HG03196 (cell line): ENCODE measurements around the gene TSPAN5.
"Not testable (repeated sequence)": the region's sequence is repeated elsewhere in the genome, so short reads cannot be mapped to it uniquely, and the experiment has no call there.

Experiments
- ATAC-seq: cut with Tn5 transposase; IDR thresholded peaks from one replicate; pipeline ENCODE4 v1.9.1; 2021; ENCODE audit not compliant: unreplicated experiment

Gene TSPAN5

DNA sequence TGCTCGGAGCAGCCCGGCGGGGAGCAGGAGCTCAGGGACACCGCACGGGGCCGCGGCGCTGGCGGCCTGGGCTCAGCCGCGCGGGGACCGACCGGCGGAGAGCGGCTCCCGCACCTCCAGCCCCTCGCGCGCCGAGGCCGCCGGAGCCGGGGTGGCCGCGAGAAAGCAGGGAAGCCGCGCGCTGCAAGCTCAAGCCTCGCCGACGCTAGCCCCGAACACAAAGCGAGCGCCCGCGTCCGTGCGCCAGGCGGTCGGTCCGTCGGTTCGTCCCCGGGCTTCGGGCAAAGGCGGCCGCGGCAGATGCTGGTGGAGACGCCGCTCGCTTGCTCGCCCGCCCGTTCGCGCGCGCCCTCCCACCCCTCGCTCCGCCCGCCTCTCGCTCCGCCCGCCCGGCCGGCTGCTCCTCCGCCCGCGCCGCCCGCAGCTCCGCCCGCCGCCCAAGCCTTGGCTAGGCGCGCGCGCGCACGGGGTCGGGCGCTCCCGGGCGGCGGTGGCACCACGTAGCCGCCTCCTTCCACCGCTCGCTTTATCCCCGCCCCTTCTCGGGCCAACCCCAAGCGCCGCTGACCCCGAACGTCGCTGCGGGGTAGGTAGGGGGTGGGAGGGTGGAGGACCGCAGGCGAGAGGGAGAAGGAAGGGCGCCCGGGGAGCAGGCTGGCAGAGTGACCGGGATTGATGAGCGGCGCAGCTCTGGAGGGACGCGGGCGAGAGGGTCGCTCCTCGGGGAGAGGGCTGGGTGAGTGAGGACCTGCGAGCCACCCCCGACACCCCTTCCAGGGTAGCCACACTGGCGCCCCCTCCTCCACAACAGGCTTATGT lies at the start of gene TSPAN5:
TSPAN5 (minus strand) TSS at position 325 of the 819 bp plus-strand sequence.
- ATAC-seq: peak; percentile 69

DNA sequence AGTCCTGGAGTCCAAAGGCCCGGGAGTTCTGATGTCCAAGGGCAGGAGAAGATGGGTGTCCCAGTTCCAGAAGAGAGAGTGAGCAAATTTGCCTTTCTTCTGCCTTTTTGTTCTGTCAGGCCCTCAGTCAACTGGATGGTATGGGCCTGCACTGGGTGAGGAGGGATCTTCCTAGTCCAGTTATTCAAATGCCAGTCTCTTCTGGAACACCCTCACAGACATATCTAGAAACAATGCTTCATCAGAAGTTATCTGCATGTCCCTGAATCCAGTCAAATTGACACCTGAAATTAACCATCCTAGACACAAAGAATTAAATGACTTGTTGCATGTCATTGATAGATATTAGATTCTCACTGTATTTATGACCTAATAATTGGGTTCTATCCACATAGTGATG lies 48.5 kb upstream of the TSPAN5 start:
- ATAC-seq: no peak

DNA sequence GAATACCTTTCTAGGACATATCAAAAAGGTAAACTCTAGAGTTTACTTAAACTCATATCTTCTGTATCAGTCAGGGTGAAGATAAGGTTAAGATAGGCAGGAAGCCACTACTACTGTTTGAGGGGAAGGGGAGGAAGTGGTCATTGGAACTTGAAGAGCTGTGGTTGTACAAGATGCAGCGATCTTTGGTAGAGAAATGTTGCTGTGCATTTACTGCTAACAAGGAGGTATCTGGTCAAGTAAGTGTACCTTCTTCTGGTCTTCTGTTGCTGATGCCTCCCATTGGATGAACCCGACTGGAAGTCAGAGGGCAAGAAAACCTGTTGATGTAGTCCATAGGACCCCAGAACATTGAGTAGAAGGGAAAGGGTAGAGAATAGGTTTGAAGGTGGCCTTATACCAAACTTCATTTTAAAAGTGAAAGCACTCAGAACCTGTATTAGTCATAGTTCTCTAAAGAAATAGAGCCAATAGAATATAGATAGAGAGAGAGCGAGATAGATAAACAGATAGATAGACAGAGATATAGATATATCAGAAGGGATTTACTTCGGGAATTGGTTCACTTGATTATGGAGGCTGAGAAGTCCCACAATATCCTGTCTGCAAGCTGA lies 47.9 kb upstream of the TSPAN5 start:
- ATAC-seq: no peak

DNA sequence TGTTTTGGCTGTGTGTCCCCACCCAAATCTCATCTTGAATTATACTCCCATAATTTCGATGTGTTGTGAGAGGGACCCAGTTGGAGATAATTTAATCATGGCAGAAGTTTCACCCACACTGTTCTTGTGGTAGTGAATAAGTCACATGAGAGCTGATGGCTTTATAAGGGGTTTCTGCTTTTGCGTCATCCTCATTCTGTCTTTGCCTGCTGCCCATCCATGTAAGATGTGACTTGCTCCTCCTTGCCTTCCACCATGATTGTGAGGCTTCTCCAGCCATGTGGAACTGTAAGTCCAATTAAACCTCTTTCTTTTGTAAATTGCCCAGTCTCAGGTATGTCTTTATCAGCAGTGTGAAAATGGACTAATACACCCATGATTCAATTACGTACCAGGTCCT lies 47.2 kb upstream of the TSPAN5 start:
- ATAC-seq: not testable (repeated sequence)

DNA sequence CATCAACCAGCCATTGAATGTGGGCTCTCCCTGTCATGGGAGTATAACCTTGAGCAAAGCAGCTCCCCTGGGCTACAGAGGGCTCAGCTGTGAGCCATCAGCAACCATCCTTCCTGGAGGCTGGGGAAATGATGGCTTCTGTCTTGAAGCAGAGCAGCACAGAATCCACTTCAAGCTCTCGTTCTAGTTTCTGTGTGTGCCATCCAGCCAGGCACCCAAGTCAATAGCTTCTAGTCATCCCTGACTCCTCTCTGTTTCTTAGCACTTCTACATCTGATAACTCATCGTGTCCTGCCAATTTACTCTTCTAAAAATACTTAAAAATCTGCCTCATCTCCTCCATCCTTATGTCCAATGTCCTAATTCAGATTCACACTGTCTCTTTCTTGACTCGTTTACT lies 42.2 kb upstream of the TSPAN5 start:
- ATAC-seq: no peak

DNA sequence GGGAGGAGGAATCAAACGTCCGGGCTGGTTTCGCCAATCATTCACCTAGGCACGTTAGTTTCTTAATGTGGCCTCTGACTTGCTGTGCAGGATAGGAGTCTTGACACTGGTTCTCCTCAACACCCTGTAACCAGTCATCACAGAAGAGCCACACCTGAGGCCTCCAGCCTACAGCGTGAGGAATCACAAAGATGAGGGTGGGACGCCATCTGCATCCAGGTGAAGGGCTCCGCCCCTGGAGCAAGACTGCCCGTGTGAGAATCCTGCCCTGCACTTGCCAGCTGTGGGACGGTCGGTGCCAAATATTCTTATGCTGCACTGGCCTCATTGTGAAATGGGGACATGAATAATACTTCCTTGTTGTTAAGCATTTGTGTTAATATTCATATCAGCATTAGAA lies 35.7 kb upstream of the TSPAN5 start:
- ATAC-seq: no peak

DNA sequence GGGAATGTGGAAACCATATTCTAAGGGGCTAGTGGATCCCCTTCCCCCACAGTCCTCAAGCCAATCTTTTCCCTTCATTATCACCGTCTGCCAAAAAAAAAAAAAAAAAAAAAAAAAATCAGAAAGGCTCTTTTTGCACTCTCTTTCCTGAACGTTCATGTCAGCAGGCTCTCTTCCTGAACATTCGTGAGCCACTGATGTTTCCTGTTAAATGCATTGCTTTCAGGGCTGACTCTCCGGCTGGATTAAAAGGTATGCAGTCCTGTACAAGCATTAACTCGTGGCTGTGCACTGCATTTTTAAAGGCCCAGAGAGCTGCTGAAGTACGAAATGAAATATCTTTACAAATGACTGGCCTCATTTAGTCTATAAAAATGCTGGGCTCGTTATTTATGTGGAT lies 34.0 kb upstream of the TSPAN5 start:
- ATAC-seq: no peak

DNA sequence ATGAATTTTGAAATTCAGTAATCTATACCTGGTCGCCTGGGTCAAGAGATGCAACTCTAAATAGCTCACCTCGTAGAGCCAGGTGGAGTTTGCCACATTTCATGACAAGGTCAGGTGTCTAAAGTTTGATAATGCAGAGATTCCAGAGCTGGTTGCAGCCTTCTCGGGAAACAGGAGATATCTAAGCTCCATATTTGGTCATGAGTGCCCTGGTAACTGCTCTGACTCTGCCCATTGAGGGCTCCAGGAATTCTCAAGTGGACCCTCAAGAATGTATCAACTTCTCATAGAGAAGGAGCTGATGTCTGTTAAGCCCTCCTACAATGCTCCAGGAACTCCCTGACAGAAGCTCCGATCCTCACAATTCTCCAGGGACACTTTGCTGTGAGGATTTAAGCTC lies 33.2 kb upstream of the TSPAN5 start:
- no peak for ATAC-seq

DNA sequence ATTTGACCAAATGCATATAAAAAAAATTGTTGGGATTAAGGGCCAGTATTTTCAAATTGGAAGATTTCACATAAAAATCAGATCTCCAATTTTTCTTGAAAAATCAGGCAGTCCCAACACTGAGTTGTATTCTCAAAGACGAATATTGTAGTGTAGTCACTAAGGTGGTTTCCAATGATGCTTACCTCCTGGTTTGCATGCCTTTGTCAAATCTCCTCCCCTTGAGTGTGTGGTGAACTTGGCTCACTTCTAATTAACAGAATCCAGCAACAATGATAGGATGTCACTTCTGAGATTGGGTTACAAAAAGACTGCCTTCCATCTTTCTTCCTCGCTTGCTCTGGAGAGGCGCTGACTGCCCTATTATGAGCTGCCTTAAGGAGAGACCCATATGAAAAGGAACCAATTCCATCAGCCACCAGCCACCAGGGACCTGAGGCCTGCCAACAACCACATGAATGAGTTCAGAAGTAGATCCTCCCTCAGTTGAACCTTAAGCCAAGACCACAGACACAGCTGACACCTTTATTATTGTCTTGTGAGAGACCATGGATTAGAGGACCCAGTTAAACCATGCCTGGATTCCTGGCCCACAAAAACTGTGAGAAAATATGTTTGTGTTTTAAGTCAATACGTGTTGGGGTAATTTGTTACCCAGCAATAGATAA lies 31.2 kb upstream of the TSPAN5 start:
- ATAC-seq: no peak

DNA sequence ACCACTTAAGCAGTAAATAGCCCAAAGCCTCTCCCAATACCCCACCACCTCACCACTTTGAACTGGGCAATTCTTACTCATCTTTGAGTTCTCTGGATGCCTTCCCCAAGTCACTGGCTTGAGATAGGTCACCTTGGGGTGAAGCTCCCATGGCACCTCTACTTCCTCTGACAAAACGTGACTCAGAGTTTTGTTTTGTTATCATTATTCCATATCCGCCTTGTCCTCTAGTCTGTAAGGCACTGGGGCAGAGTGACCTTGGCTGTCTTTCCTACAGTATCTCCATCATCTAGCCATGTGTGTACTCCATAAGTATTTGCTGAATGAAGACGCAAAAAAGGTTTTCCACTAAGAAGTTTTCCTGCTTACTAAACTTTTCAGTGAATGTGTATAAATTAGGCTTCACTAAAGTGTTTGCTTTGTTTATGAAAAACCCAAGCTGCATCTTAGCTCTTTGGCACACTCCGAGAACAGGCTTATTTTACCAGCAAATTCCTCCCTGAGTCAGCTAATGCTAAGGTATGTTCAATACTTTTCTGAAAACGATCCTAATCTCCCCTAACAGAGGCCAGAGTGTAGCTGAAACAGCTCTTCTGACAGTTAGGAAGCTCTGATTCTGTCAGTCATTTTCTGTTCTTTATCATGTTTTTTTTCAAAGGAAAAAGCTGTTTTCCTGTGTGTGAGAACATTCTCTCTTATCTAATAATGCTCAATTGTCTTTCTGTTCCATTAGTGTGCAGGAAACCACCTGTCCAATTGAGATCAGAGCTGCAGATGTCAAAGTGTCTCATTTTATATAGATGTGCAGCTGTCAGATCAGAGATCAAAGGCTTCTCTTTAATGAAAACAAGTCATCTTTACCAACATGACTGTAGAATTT lies 30.2 kb upstream of the TSPAN5 start:
- no peak for ATAC-seq

DNA sequence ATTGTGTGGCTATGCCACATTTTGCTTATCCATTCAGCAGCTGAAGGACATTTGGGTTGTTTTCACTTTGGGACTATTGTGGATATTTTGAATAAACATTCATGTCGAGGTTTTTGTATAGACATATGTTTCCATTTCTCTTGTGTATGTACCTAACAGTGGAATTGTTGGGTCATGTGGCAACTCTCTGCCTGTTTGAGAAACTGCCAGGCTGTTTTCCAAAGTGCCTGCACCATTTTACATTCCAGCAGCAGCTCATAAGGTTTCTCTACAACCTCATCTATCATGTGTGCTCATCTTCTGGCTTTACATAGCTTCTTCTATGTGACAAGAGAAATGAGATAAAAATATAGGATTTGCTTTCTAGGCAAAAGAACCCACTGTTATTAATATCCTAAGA lies 29.5 kb upstream of the TSPAN5 start:
- no peak for ATAC-seq

DNA sequence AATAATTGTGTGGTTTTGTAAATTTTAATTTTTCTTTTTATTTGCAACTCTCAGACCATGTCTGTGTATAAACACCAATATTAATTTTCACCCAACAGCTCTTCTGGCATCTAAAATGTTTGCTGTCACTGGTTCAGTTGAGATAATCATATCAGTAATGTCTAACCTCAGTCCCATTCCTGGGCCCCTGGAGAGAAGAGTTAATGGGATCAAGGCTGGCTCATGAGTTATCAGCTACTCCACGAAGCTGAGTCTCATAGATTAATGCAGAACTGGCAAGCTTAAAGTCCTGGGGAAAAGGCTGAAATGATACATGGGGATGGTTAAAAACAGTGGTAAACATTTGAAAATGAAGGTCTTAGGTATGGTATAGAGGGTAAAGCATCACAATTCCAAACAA lies 28.4 kb upstream of the TSPAN5 start:
- ATAC-seq: no peak

DNA sequence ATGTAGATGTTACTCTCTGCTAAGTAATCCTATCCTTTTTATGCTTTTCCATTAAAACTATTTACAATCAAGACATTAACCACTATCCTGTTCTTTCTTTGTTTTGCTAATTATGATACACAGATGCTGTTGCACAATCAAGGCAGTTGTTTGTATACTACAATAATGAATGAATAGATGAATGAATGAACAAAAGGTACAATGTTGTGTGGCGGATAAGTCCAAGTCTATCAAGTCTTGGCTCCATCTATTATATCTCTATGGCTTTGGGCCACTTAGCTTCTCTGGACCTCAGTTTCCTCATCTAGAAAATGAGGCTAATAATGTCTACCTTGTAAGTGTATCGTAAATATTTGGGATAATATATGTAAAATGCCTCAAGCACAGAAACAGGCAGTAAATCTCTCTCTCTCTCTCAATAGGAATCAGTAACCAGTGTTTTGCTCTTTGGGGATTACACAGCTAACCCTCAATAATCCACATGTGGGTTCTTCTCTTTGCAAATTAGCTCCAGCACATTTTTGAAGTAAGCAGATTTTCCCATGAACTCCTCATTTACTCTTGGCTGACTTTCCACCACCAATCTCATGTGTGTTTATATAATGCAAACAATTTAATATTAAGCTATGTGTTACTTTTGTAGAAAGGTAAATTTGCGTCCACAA lies 27.8 kb upstream of the TSPAN5 start:
- ATAC-seq: no peak

DNA sequence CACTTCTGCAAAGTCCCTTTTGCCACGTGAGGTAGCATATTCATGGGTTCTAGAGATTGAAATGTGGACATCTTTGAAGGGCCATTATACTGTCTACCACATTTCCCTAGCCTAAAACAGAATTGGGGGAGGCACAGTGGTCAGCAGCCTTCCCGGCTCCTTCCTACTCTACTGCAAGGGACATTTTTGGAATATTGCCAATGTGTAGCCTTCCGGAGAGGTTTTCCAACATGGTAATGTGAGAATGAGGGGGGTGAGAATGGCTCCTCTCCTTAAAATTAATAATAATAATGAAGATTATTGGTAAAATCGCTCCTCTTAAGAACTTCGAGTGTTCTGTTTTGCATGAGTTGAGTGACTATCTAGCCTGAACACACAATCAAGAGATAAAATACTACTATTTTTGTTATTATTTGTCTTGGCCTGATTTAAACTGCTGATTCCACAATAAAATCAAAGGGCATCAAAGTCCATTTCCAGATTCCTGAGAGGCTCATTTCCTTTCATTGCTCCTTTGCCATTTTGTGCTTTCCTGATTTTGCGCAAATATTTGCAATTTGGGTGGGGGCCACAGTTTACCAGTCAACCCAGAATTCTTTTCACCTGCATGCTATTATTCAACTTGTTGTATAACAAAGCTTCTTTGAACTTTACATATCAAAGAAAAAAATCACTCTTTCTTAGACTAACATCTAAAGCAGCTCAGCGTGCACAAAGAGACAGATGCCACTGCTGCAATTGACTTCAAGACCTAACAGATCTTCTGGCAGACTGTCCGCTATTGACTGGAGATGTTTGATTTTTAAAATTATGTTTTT lies 27.0 kb upstream of the TSPAN5 start:
- ATAC-seq: no peak

DNA sequence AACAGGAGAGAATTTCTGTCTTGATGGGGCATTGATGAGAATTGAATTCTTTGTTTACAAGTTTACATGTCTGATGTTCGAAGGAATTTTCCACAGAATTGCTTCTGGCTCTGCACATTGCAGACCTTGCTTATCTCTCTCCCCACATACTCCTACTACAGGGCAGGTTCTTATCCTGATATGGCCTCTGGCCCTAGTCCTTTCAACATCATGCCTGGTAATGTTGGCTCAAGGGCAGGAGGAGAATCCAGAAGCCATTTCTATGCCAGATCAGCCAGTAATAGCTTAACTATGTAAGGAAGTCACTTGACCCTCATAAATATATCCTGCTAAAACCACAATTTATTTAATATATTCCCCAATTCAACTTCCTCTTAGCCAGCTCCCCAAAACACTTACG lies 24.3 kb upstream of the TSPAN5 start:
- ATAC-seq: no peak

DNA sequence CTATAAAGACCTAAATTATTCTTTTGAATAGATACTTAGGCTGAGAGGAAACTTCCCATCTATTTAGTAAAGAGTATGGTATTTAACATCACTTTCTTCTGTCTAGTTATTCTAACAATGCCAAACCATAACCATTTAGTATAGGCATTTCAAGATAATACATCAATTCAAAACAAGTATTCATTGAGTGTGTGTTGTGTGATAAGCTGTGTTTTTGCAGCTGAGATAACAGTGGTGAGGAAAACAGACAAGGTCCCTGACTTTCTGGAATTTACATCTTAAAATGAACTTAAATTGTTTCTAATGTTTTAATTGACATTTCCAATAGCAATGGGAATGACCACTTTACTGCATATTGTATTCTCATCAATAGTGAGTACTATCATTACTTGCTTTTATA lies 22.4 kb upstream of the TSPAN5 start:
- ATAC-seq: no peak

DNA sequence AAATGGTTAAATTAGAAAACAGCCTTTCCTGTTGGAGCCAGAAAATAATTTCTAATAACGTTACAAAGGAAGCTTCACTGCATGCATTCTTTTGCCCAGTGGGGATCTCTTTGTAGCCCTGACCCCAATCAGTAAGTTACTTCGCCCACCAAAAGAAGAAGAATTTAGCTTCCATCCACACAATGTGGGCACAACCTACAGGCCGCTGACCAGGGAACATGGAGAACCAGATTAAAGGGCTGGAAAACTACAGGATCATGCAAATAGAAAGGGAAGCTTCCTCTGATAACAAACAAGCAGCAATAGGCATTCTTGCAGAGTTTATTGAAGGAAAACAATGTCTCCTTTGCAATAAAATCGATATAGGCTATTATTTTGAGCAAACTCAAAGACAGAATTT lies 21.3 kb upstream of the TSPAN5 start:
- no peak for ATAC-seq

DNA sequence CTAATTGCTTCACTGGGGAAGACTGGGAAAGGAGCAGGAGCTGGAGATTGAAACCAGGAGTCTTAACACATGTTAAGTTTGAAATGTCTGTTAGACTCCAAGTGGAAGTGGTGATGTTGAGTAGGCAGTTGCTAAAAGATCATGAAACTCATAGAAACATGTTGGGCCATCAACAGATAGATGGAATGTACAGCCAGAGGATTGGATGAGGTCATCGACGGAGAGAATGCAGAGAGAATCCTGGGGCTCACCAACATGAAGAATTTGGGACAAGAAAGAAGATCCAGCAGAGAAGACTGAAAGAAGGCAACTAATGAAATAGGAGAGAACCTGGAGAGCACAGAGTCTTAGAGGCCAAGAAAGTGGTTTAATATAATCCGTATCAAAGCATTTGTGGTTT lies 19.4 kb upstream of the TSPAN5 start:
- no peak for ATAC-seq

DNA sequence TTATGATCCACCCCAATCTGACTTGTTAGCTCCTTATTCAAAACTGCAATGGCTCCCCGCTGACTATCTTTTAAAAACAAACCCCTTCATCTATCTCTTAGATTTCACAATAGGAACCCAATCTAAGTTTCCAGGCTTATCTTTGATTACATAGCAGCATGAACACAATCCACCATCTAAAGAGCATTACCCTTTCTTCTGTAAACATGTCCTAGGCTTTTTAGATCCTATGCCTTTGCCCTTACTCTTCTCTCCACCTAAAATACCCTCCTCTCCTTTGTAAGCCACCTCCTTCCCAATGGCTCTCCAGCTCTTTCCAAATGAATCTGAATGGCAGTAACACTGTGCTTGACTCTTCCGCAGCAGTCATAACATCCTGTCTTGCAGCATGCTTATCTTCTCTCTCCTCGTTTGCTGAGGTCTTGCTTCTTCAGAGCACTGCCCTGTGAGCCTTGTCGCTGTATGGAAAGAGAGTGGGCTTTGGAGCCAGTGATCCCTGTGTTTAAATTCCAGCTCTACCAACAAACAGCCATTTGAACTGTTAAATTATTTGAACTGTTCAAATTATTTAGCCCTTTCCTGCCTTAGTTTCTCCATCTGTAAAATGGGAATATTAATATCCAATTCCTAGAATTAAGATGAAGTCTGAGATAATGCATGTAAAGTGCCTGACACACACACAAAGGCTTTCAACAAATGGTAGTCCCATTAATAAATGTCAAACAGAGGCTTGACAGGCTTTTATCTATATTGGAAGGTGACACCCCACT lies 16.2 kb upstream of the TSPAN5 start:
- ATAC-seq: no peak
